NCI-H2227 (cell line): Measurements from ENCODE around the gene RPS15A.
"Not testable (repeated sequence)": the region's sequence is repeated elsewhere in the genome, so short reads cannot be mapped to it uniquely, and the experiment has no call there.

Experiments
- DNase-seq: peaks from one replicate; lab custom pipeline; 2025; ENCODE audit not compliant: unreplicated experiment; lab: John Stamatoyannopoulos, UW

RPS15A gene

GRCh38 chr16:18757960-18758660, 32.0 kb downstream of the RPS15A start:
- DNase-seq = not testable (repeated sequence)

- not testable (repeated sequence) for DNase-seq
Observed at GRCh38 chr16:18756639-18757038, 33.5 kb downstream of the RPS15A start.

- DNase-seq = not testable (repeated sequence)
Observed at GRCh38 chr16:18742870-18743269, 47.3 kb downstream of the RPS15A start.

- DNase-seq = not testable (repeated sequence)
Observed at GRCh38 chr16:18740027-18740426, 50.1 kb downstream of the RPS15A start.

GRCh38 chr16:18738768-18739167, 51.4 kb downstream of the RPS15A start:
- not testable (repeated sequence) for DNase-seq

GRCh38 chr16:18734279-18734678, 55.9 kb downstream of the RPS15A start:
- not testable (repeated sequence) for DNase-seq
